Measurements from ENCODE around the gene EXTL2.

- TF ChIP-seq CTCF (IDR thresholded peaks at IDR 0.05) (no peak), POLR2AphosphoS5 (IDR thresholded peaks at IDR 0.05) (no peak)
Measured at GRCh38 chr1:100942304-100943046, 47.8 kb upstream of the EXTL2 start.

All from breast epithelium (tissue), 3 donors.